HFFc6 (cell line): ENCODE results near the gene GM2A. TPM values are rescaled to one million over a fixed set of nuclear protein-coding genes. Genes with fewer than 3 reads are reported as not detected.

ENCODE experiments used
- DNase-seq: peaks from one replicate; pipeline ENCODE4 v3.0.0-alpha.2; 2018
- H3K27ac Mint-ChIP-seq: 2 replicates; pipeline ENCODE4 v1.8.0; 2020; ENCODE audit warnings: mild to moderate bottlenecking, mixed read lengths
- H3K27me3 Mint-ChIP-seq: 2 replicates; pipeline ENCODE4 v1.8.0; 2021; ENCODE audit warnings: mild to moderate bottlenecking, moderate library complexity, mixed read lengths; ENCODE audit not compliant: insufficient read depth
- H3K36me3 Mint-ChIP-seq: 2 replicates; pipeline ENCODE4 v1.8.0; 2021; ENCODE audit warnings: low read depth, mixed read lengths
- H3K4me1 Mint-ChIP-seq: 2 replicates; pipeline ENCODE4 v1.8.0; 2020; ENCODE audit warnings: low read depth, mixed read lengths
- H3K4me3 Mint-ChIP-seq: 2 replicates; pipeline ENCODE4 v1.8.0; 2020; ENCODE audit warnings: mild to moderate bottlenecking, moderate library complexity, mixed read lengths
- H3K9me3 Mint-ChIP-seq: 2 replicates; pipeline ENCODE4 v1.8.0; 2020; ENCODE audit warnings: mild to moderate bottlenecking, mixed read lengths
- CTCF ChIP-seq: fragments of 200-600 bp; sonication (generic); IDR thresholded peaks from 2 replicates; pipeline ENCODE4 v1.5.0; 2021; ENCODE audit warnings: antibody characterized with exemption, mild to moderate bottlenecking
- total RNA-seq, 6 experiments: library from RNA; stranded (reverse); fragmentation: NEBNext Ultra II Directional; extraction: Animal tissue kit (Norgen Biotek cat#: 25700); gene quantifications; 2 replicates in 1 of 6; 3 replicates in 5 of 6; pipeline ENCODE4 v1.2.3, GENCODE V29; 2021

Gene GM2A
- total RNA-seq, 6 experiments from 2014 or later, result 26.0 to 34.8 (median 28.5) TPM

GRCh38 chr5:151313357-151313756, 60.4 kb downstream of the GM2A start:
- no peak overlapping the region for H3K27ac Mint-ChIP-seq
- peaks cover 23% of the 10 kb centered on the region for H3K27me3 Mint-ChIP-seq
- no peaks in the 10 kb centered on the region for H3K36me3 Mint-ChIP-seq
- peaks cover 6% of the 10 kb centered on the region; the same call in 1 of the 2 replicates for H3K4me1 Mint-ChIP-seq
- no peak for DNase-seq
- H3K9me3 Mint-ChIP-seq, result peaks cover 11% of the 10 kb centered on the region
- H3K4me3 Mint-ChIP-seq, result no peak overlapping the region
- no peak for TF ChIP-seq CTCF

DNA sequence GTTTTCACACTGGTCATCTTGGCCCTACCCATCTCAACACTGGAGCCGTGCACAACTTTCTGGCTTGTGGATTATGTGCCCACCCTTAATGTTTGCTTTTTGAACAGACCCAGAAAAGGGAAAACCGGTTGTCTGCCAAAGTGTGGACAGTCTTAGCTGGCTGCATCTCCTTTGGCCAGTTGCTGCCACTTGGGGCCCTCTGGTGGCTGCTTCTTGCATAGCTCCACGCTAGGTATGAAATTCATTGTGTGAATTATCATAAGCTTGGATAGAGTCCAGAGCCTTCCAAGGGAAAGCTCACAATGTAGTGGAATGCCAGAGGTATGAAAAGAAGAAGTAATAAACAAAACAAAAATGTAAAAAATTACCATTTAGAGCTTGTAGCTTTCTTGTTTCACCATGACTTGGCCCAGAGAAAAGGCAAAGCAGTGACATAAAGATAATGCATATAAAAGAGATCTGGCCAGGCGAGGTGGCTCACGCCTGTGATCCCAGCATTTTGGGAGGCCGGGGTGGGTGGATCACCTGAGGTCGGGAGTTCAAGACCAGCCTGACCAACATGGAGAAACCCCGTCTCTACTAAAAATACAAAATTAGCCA, 63.1 kb downstream of the GM2A start:
- TF ChIP-seq CTCF, result peak; percentile 91
- no peak overlapping the region for H3K27ac Mint-ChIP-seq
- peak; percentile 68 for DNase-seq
- H3K9me3 Mint-ChIP-seq, result peaks cover 3% of the 10 kb centered on the region; the same call in 1 of the 2 replicates
- H3K4me3 Mint-ChIP-seq, result no peak overlapping the region
- H3K36me3 Mint-ChIP-seq, result no peaks in the 10 kb centered on the region
- H3K27me3 Mint-ChIP-seq, result peaks cover 18% of the 10 kb centered on the region
- H3K4me1 Mint-ChIP-seq, result peaks cover 6% of the 10 kb centered on the region; the same call in 1 of the 2 replicates

- Mint-ChIP-seq H3K36me3 (no peaks in the 10 kb centered on the region), H3K4me1 (peaks cover 6% of the 10 kb centered on the region; the same call in 1 of the 2 replicates), H3K27ac (no peak overlapping the region), H3K27me3 (peaks cover 25% of the 10 kb centered on the region), H3K9me3 (no peaks in the 10 kb centered on the region), H3K4me3 (no peak overlapping the region)
- no peak for TF ChIP-seq CTCF
- DNase-seq, result no peak
Measured at GRCh38 chr5:151317871-151318270, 64.9 kb downstream of the GM2A start.

DNA sequence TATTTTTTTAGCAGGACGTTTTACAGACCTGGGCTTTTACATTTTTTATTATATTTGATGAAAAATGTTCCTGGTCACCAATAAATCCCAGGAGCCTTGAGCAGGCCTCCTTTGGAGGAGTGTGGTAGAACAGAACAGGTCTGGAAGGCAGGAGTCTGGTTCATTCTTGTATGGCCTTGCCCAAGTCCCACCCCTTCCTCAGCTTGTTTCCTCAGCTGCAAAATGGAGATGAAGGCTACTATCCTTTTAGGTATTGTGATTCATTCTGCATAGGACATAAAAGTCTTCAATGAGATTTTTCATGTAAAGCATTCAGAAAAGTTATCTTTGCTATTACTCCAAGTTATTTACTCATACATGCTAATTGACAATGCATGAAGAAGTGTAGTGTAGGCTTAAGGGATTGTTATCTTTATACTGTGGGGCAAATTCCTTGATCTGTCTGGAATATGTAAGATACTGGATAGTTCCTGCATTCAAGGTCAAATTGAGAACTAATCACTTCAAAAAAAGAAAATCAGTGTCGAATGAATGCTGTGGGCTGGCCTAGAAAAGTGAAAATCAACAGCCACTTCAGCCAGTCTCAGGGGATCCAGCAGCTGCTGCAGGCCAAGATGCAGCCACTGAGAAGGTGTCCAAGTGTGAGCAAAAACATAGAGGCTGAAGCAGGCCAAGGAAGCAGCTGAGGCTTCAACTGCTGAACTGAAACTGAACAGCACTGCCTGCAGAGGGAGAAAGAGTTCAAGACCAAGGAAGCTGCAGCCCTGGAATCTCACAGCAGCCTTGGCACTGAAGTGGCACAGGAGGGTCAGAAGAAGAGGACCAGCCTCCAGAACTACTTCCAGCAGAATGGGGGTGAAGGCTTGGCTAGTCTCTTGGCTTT, 66.1 kb downstream of the GM2A start:
- peaks cover 6% of the 10 kb centered on the region; the same call in 1 of the 2 replicates for H3K4me1 Mint-ChIP-seq
- no peak overlapping the region for H3K4me3 Mint-ChIP-seq
- peaks cover 21% of the 10 kb centered on the region for H3K27me3 Mint-ChIP-seq
- H3K27ac Mint-ChIP-seq, result no peak overlapping the region
- no peaks in the 10 kb centered on the region for H3K36me3 Mint-ChIP-seq
- peak; percentile 42 for TF ChIP-seq CTCF
- no peaks in the 10 kb centered on the region for H3K9me3 Mint-ChIP-seq
- peak; percentile 19 for DNase-seq

Other genes starting within 250 kb of the GM2A start
- 1 to 10 TPM in 1 of 6 experiments, under 1 TPM in 5; 0.66 to 1.2 (median 0.77) TPM for gene GPX3, start 232.6 kb upstream of the GM2A start, total RNA-seq
- 100 to 1,000 TPM in 1 of 6 experiments, 10 to 100 TPM in 5; 81.5 to 105 (median 89.5) TPM for gene TNIP1, start 172.2 kb upstream of the GM2A start, total RNA-seq
- 100 to 1,000 TPM; 507 to 578 (median 546) TPM for gene ANXA6, start 95.4 kb upstream of the GM2A start, total RNA-seq
- 1 to 10 TPM in 1 of 6 experiments, under 1 TPM in 5; 0.43 to 1.1 (median 0.71) TPM for gene CCDC69, start 29.1 kb upstream of the GM2A start, total RNA-seq
- gene SLC36A3, start 50.6 kb downstream of the GM2A start, total RNA-seq, result not detected
- not detected for gene SLC36A2, start 94.4 kb downstream of the GM2A start, total RNA-seq
- 10 to 100 TPM in 3 of 6 experiments, 1 to 10 TPM in 3; 9.2 to 13.1 (median 10.3) TPM for gene SLC36A1, start 194.4 kb downstream of the GM2A start, total RNA-seq